HG03060 (cell line): ENCODE measurements around the gene PRELID1.

Experiments
- ATAC-seq: cut with Tn5 transposase; IDR thresholded peaks from one replicate; pipeline ENCODE4 v1.9.1; 2021; ENCODE audit warnings: low read depth, moderate number of reproducible peaks; ENCODE audit not compliant: unreplicated experiment

Gene PRELID1

GRCh38 chr5:177312649-177313181, 9.1 kb downstream of the PRELID1 start:
- peak; percentile 21 for ATAC-seq

- ATAC-seq: no peak
Observed at GRCh38 chr5:177313561-177314259, 10.1 kb downstream of the PRELID1 start.

GRCh38 chr5:177314376-177315342, 11.1 kb downstream of the PRELID1 start:
- ATAC-seq: no peak

GRCh38 chr5:177315411-177315810, 11.8 kb downstream of the PRELID1 start:
- ATAC-seq: no peak

GRCh38 chr5:177316005-177316404, 12.4 kb downstream of the PRELID1 start:
- no peak for ATAC-seq

- no peak for ATAC-seq
Observed at GRCh38 chr5:177317959-177318377, 14.4 kb downstream of the PRELID1 start.

- ATAC-seq: no peak
Observed at GRCh38 chr5:177319913-177320588, 16.5 kb downstream of the PRELID1 start.

- ATAC-seq: no peak
Observed at GRCh38 chr5:177320879-177321278, 17.3 kb downstream of the PRELID1 start.

- no peak for ATAC-seq
Observed at GRCh38 chr5:177325868-177326381, 22.3 kb downstream of the PRELID1 start.

GRCh38 chr5:177327539-177328522, 24.2 kb downstream of the PRELID1 start:
- ATAC-seq: no peak

- ATAC-seq: no peak
Observed at GRCh38 chr5:177328545-177329231, 25.1 kb downstream of the PRELID1 start.

- ATAC-seq: no peak
Observed at GRCh38 chr5:177329883-177330282, 26.3 kb downstream of the PRELID1 start.

GRCh38 chr5:177330991-177331842, 27.6 kb downstream of the PRELID1 start:
- no peak for ATAC-seq

GRCh38 chr5:177332031-177332895, 28.7 kb downstream of the PRELID1 start:
- ATAC-seq: no peak

- no peak for ATAC-seq
Observed at GRCh38 chr5:177332896-177333260, 29.3 kb downstream of the PRELID1 start.

GRCh38 chr5:177333420-177334154, 30.0 kb downstream of the PRELID1 start:
- no peak for ATAC-seq
